SH-SY5Y (cell line): ENCODE results near the gene PAX5.

Experiments
- GATA2 ChIP-seq: IDR thresholded peaks from 2 replicates; pipeline ENCODE4 v1.6.1; 2011; ENCODE audit warnings: mild to moderate bottlenecking, low read depth, low read length
- GATA3 ChIP-seq: IDR thresholded peaks from 2 replicates; pipeline ENCODE4 v1.6.1; 2011; ENCODE audit warnings: low read depth, mild to moderate bottlenecking, low read length, moderate library complexity

DNA sequence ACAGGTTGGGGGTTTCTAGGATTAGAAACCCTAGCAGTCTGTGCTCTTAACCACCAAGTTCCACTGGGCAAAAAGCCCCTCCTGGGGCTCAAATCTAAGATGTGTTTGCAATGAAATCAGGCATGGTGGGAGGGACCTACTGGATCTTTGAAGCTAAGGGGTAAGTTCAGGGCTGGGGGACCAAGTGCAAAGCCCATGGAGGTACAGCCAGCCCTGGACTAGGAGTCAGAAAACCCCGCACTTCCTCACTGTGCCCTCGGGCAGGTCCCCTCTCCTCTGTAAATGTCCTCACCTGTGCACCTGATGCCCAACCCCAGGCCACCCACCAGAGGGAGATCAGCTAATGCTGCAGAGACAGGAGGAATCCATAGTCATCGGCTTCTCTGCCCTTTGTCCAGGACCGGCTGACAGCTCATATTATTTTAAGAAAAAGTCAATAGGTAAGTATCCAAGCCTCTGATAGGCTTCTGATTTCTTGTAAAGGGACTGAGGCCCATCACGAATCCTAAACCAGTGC is 138.3 kb downstream of the PAX5 start:
- TF ChIP-seq GATA2, result no peak
- no peak for TF ChIP-seq GATA3
